DOHH2 (cell line): ENCODE data around the gene RSBN1L.

Experiments
- EZH2phosphoT487 ChIP-seq: fragments of 200-600 bp; sonication (generic); IDR thresholded peaks from 2 replicates; pipeline ENCODE4 v1.6.1; 2017; ENCODE audit warnings: borderline replicate concordance, mild to moderate bottlenecking, antibody characterized with exemption, low read length, moderate library complexity, mixed read lengths
- TF ChIP-seq, protein P1 (sequence below): fragments of 200-600 bp; sonication (generic); IDR thresholded peaks from one replicate; pipeline ENCODE4 v1.5.1; 2014; ENCODE audit warnings: antibody characterized with exemption, mild to moderate bottlenecking, low read depth, low read length; ENCODE audit not compliant: poor library complexity, severe bottlenecking

GRCh38 chr7:77662869-77663268, 33.4 kb upstream of the RSBN1L start:
- TF ChIP-seq, protein P1, sequence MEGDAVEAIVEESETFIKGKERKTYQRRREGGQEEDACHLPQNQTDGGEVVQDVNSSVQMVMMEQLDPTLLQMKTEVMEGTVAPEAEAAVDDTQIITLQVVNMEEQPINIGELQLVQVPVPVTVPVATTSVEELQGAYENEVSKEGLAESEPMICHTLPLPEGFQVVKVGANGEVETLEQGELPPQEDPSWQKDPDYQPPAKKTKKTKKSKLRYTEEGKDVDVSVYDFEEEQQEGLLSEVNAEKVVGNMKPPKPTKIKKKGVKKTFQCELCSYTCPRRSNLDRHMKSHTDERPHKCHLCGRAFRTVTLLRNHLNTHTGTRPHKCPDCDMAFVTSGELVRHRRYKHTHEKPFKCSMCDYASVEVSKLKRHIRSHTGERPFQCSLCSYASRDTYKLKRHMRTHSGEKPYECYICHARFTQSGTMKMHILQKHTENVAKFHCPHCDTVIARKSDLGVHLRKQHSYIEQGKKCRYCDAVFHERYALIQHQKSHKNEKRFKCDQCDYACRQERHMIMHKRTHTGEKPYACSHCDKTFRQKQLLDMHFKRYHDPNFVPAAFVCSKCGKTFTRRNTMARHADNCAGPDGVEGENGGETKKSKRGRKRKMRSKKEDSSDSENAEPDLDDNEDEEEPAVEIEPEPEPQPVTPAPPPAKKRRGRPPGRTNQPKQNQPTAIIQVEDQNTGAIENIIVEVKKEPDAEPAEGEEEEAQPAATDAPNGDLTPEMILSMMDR = no peak
- no peak for TF ChIP-seq EZH2phosphoT487
